NCI-H2171 (cell line): ENCODE measurements around the gene ZBTB47.

Source experiments
- DNase-seq: peaks from one replicate; lab custom pipeline; 2025; lab: John Stamatoyannopoulos, UW

The ZBTB47 gene

GRCh38 chr3:42665050-42665878 is 11.8 kb downstream of the ZBTB47 start:
- no peak for DNase-seq

- DNase-seq: no peak
These were observed 12.5 kb downstream of the ZBTB47 start for GRCh38 chr3:42666022-42666421.

DNA sequence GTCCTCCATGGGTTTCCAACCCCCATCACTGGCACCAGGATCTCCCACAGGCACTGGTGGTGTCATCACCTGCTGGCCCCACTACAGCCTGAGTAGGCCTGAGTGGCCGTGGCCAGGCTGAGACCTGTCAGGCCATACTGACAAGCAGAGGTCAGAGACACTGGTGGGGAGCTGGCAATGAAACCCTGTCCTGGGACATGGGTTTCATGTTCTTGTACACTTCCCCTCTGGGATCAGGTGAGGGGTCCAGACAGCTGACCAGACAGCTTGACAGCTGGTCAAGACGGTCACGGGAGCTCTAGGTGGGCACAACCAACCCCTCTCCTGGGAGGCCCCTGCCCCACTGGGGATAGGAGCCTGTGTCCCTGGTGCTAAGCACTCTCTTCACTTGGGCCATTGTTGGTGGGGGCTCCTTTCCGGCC is 13.1 kb downstream of the ZBTB47 start:
- DNase-seq: no peak

DNA sequence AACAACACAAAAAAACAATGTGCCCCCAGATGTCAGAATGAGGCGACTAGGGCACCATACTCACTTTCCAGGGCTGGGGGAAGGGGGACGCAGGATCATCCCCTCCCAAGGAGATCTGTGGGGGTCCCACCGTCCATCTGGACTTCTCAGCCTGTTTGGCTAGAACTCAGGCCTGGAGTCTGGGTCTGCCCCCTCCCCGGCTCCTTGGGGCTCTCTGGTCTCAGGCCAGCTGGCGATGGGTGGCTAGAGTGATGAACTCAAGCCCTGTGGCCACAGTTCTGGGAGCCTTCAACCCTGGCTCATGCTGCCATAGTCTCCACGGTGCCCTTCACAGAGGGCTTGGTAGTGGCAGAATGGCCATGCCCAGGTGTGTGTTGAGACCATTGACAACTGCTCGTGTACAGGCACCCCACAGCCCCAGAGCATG is 13.6 kb downstream of the ZBTB47 start:
- DNase-seq: no peak

DNA sequence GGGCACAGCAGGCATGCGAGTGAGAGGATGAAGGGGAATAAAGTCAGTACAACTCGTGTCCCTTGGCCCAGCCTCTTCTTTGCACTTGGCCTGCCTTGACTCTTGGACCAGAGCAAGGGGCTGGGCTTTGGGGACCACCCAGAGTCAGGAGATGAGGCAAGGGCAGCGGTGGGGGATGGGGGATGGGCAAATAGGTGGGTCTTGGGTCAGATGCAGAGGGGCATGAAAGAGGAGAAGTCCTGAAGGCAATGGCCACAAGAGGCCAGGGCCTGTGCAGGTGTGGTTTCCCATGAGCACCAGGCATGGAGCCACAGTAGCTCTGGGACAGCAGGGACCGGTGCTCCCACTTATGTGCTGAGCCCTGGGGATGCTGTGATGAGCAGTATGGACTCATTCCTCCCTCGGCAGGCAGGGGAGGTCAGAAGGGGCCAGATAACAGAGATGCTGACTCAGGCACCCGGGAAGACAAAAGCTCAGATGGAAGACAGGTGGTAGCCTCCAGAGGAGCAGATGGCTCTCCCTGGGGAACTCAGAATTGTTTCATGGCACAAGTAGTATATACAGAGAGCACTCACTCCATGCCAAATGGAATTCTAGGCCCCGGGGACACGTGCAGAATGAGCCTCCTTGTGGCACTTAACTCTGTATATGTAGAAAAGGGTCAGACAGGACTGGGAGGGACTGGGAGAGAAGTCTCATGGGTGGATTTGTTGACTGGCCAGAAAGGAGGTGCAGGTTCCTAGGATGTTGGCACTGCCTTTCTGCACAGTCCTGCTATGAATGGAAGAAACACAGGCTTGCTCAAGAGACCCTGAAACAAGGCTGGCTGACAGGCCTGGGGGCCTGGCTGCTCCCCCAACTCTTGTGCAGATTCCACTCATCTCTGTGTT is 14.3 kb downstream of the ZBTB47 start:
- DNase-seq: peak; percentile 81

GRCh38 chr3:42668413-42668760 is 14.9 kb downstream of the ZBTB47 start:
- DNase-seq: no peak

GRCh38 chr3:42668793-42669217 is 15.3 kb downstream of the ZBTB47 start:
- no peak for DNase-seq

GRCh38 chr3:42670051-42670576 is 16.6 kb downstream of the ZBTB47 start:
- no peak for DNase-seq

- DNase-seq: no peak
These were observed 17.2 kb downstream of the ZBTB47 start for GRCh38 chr3:42670670-42671069.

GRCh38 chr3:42672515-42672914 is 19.0 kb downstream of the ZBTB47 start:
- DNase-seq: no peak

DNA sequence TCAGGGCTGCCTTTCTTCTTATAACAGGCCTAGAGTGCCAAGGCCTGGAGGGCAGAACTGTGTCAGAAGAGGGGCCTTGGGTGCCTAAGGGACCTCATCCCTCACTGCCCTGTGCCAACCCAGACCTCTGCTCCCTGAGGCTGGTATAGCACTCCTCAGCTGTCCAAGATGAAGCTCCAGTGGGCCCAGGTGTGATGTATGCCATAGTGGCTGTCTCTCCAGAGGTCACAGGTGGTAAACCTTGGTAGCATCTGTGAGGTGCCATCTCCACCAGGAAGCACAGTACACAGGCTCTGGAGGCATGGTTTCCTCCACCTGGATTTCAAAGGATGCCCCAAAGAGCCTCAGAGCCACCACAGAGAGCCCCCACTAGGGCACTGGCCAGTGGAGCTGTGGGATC is 19.6 kb downstream of the ZBTB47 start:
- DNase-seq: no peak

DNA sequence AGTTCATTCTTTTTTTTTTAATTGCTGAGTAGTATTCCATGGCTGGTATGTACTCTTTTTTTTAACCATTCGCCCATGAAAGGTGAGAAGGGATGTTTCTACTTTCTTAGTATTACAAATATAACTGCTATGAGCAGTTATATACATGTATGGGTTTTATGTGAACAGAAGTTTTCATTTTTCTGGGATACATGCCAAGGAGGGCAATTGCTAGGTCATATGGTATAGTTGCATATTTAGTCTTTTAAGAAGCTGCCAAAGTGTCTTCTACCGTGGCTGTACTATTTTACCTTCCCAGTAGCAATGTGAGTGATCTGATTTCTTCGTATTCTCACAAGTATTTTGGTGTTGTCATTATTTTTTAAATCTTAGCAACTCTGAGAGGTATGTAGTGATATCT is 20.6 kb downstream of the ZBTB47 start:
- DNase-seq: no peak

DNA sequence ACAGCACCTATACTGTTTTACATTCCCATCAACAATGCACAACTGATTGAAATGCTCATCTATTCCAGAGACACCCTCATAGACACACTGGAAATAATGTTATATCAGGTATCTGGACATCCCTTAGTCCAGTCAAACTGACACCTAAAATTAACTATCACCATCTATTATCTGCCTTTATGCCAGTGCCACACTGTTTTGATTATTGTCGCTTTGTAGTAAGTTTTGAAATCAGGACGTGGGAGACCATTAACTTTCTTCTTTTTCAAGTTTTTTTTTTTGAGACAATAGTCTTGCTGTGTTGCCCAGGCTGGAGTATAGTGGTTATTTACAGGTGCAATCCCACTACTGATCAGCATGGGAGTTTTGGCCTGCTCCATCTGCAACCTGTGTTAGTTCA is 22.4 kb downstream of the ZBTB47 start:
- no peak for DNase-seq

GRCh38 chr3:42678447-42678846 is 24.9 kb downstream of the ZBTB47 start:
- DNase-seq: no peak

DNA sequence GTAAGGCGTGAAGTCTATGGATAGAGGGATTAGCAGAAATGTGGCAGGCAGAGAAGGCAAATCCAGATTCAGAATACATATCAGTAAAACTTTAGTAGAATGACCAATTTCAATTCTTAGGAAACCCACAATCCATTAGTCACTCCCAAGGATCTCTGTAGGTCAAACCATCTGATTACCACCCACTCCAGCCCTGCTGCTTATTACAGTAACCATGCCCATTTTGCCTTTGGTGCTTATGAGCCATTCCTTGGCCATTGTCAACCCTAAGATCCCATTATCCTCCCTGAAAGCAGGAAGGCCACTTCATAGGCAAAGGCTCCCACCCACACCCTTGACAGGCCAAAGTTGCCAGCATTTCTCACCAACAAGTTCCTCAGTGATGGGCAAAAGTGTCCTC is 26.8 kb downstream of the ZBTB47 start:
- DNase-seq: no peak

DNA sequence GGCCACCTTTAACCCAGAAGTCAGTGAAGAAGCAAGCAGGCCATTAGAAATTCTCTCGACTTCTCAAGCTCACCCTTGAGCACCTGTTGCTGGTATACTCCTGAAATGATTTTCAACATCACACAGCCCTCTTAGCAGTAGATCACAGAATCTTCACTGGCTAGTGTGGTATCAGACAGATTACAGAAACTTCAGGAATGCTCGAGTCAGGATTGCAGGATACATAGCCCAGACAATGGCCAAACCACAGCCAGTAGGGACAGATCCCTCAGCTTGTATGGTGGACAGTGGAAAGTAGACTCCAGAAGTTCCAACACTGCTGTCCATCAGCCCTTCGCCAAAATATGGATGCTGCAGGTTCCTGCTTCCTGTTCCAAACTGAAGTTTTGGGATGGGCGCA is 27.3 kb downstream of the ZBTB47 start:
- DNase-seq: no peak

DNA sequence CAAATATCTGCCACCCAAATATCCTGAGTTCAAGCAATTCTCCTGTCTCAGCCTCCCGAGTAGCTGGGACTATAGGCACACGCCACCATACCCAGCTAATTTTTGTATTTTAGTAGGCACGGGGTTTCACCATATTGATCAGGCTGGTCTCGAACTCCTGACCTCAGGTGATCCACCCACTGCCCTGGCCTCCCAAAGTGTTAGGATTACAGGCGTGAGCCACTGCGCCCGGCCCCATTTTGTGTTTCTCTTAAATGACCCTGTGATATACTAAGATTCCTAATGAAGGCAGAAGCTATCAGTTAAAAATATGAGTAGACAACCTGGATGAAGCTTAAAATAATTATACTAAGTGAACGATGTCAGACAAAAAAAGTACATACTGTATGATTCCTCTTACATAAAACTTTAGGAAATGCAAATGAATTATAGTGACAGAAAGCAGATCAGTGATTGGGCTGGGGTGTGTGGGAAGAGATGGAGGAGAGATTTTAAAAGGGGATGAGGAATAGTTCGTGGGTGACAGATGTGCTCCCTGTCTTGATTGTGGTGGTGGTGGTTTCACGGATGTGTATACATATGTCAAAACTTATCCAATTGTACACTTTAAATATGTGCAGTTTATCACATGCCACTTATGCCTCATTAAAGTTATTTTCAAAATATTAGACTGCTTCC is 28.0 kb downstream of the ZBTB47 start:
- no peak for DNase-seq

DNA sequence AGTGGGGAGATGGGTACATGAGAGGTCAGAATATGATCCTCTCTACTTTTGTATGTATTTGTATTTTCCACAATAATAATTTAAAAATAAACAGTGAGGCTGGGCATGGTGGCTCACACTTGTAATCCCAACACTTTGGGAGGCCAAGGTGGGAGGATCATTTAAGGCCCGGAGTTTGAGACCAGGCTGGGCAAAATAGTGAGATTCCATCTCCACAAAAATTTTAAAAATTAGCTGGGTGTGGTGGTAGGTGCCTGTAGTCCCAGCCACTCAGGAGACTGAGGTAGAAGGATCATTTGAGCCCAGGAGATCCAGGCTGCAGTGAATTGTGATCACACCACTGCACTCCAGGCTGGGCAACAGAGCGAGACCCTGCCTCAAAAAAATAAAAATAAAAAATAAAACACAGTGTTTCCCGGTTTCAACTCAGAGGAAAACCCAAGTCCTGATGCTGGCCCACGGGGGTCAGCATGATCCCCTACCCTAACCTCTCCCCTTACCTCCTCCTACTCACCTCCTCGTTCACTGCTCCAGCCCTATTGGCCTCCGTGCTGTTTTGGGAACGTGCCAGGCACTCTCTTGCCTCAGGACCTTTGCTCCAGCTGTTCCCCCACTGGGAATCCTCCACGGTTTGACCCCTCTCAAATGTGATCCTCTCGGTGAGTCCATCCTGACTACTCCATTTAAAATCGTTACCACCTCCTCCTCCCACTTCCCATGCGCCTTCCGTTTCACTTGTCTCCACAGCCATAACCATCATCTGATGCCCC is 29.0 kb downstream of the ZBTB47 start:
- no peak for DNase-seq

GRCh38 chr3:42683875-42684598 is 30.5 kb downstream of the ZBTB47 start:
- DNase-seq: no peak

DNA sequence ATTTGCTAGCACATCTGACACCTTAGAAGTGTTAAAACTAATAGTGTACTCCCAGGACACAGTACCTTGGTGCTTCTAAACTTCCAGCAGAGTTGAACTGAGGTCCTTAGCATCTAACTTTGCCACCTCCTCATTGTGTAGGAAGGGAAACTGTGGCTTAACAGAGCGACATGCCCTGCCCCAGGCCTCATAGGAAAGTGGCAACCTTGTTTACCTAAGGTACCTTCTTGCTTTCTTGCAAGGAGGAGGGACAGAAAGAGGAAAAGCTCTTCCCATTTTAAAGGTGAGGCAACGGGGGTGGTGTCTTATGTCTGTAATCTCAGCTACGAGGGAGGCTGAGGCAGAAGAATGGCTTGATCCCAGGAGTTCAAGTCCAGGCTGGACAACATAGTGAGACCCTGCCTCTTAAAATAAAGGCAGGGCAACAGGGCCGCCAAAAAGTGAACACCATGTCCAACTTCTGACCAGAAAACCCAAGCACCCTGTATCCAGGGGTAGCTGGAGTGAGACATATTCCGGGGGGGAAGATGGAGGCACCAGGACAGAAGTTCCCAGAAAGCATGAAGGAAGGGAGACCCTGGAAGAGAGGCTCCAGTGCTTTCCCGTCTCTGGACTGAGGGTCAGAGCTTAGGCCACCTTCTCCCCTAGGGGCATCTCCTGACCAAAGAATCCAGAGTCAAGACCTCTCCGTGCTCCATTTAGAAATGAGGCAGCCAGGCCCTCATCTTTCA is 31.3 kb downstream of the ZBTB47 start:
- no peak for DNase-seq
